Endothelial cell (in vitro differentiated cells): ENCODE data around the gene OS9. TPM values are rescaled to one million over a fixed set of nuclear protein-coding genes. Genes with fewer than 3 reads are reported as not detected.
"Not testable (repeated sequence)": the region's sequence is repeated elsewhere in the genome, so short reads cannot be mapped to it uniquely, and the experiment has no call there.

ENCODE experiments used
- DNase-seq: peaks from one replicate; pipeline ENCODE4 v3.0.0; 2021; ENCODE audit warnings: low spot score
- H3K27ac Mint-ChIP-seq: one replicate; pipeline ENCODE4 v1.8.0; 2021; ENCODE audit warnings: mixed read lengths, inconsistent platforms; ENCODE audit not compliant: unreplicated experiment
- H3K27me3 Mint-ChIP-seq: one replicate; pipeline ENCODE4 v1.8.0; 2021; ENCODE audit warnings: mild to moderate bottlenecking, moderate library complexity, mixed read lengths, inconsistent platforms; ENCODE audit not compliant: unreplicated experiment
- H3K36me3 Mint-ChIP-seq: one replicate; pipeline ENCODE4 v1.8.0; 2021; ENCODE audit warnings: mild to moderate bottlenecking, low read depth, mixed read lengths, inconsistent platforms; ENCODE audit not compliant: unreplicated experiment
- H3K4me1 Mint-ChIP-seq: one replicate; pipeline ENCODE4 v1.8.0; 2021; ENCODE audit warnings: mild to moderate bottlenecking, mixed read lengths, inconsistent platforms; ENCODE audit not compliant: unreplicated experiment
- H3K4me3 Mint-ChIP-seq: one replicate; pipeline ENCODE4 v1.8.0; 2021; ENCODE audit warnings: mild to moderate bottlenecking, mixed read lengths, inconsistent platforms; ENCODE audit not compliant: unreplicated experiment
- H3K9me3 Mint-ChIP-seq: one replicate; pipeline ENCODE4 v1.8.0; 2021; ENCODE audit warnings: mixed read lengths, inconsistent platforms; ENCODE audit not compliant: unreplicated experiment
- total RNA-seq: library from RNA; stranded (reverse); fragmentation: NEBNext Ultra II Directional; extraction: Animal tissue kit (Norgen Biotek cat#: 25700); gene quantifications from one replicate; pipeline ENCODE4 v1.2.1, GENCODE V29; 2021; ENCODE audit not compliant: unreplicated experiment
- TF ChIP-seq, protein P1 (sequence below): fragments of 200-600 bp; sonication (generic); IDR thresholded peaks from one replicate; pipeline ENCODE4 v1.5.0; 2021; ENCODE audit warnings: antibody characterized with exemption; ENCODE audit not compliant: unreplicated experiment

The OS9 gene
- total RNA-seq, 1 donor from 2014 or later, result 220 TPM

DNA sequence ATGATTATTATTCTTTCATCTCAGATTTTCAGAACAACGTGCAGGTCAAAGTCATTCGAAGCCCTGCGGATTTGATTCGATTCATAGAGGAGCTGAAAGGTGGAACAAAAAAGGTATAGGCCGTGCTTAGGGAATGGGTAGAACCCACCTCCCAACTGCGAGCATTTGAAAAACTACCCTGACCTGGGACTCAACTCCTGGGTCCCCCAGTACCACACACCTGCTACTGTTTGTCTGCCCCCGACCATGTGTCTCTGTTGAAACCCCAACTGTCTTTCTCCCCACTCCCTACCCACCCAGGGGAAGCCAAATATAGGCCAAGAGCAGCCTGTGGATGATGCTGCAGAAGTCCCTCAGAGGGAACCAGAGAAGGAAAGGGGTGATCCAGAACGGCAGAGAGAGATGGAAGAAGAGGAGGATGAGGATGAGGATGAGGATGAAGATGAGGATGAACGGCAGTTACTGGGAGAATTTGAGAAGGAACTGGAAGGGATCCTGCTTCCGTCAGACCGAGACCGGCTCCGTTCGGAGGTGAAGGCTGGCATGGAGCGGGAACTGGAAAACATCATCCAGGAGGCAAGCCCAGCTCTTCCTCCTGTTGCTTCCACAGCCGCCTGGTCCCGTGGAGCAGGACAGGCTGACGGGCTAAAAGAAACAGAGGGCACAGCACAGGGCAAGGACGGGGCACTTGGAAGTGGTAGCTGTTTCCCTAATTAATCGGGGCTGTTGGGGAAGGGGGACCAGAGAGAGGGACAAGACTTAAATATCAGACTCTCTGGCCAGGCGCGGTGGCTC lies 24.1 kb downstream of the OS9 start:
- no peak overlapping the region for H3K27ac Mint-ChIP-seq
- no peaks in the 10 kb centered on the region for H3K9me3 Mint-ChIP-seq
- H3K4me1 Mint-ChIP-seq, result peaks cover 15% of the 10 kb centered on the region
- no peak for DNase-seq
- TF ChIP-seq, protein P1, sequence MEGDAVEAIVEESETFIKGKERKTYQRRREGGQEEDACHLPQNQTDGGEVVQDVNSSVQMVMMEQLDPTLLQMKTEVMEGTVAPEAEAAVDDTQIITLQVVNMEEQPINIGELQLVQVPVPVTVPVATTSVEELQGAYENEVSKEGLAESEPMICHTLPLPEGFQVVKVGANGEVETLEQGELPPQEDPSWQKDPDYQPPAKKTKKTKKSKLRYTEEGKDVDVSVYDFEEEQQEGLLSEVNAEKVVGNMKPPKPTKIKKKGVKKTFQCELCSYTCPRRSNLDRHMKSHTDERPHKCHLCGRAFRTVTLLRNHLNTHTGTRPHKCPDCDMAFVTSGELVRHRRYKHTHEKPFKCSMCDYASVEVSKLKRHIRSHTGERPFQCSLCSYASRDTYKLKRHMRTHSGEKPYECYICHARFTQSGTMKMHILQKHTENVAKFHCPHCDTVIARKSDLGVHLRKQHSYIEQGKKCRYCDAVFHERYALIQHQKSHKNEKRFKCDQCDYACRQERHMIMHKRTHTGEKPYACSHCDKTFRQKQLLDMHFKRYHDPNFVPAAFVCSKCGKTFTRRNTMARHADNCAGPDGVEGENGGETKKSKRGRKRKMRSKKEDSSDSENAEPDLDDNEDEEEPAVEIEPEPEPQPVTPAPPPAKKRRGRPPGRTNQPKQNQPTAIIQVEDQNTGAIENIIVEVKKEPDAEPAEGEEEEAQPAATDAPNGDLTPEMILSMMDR, result no peak
- peaks cover 9% of the 10 kb centered on the region for H3K27me3 Mint-ChIP-seq
- peaks cover 42% of the 10 kb centered on the region for H3K36me3 Mint-ChIP-seq
- H3K4me3 Mint-ChIP-seq, result peak overlapping the region; percentile 85

GRCh38 chr12:57718641-57719528 lies 25.0 kb downstream of the OS9 start:
- peaks cover 15% of the 10 kb centered on the region for H3K4me1 Mint-ChIP-seq
- DNase-seq, result no peak
- peaks cover 9% of the 10 kb centered on the region for H3K27me3 Mint-ChIP-seq
- TF ChIP-seq, protein P1, result no peak
- no peak overlapping the region for H3K4me3 Mint-ChIP-seq
- no peaks in the 10 kb centered on the region for H3K9me3 Mint-ChIP-seq
- H3K27ac Mint-ChIP-seq, result no peak overlapping the region
- peaks cover 42% of the 10 kb centered on the region for H3K36me3 Mint-ChIP-seq

DNA sequence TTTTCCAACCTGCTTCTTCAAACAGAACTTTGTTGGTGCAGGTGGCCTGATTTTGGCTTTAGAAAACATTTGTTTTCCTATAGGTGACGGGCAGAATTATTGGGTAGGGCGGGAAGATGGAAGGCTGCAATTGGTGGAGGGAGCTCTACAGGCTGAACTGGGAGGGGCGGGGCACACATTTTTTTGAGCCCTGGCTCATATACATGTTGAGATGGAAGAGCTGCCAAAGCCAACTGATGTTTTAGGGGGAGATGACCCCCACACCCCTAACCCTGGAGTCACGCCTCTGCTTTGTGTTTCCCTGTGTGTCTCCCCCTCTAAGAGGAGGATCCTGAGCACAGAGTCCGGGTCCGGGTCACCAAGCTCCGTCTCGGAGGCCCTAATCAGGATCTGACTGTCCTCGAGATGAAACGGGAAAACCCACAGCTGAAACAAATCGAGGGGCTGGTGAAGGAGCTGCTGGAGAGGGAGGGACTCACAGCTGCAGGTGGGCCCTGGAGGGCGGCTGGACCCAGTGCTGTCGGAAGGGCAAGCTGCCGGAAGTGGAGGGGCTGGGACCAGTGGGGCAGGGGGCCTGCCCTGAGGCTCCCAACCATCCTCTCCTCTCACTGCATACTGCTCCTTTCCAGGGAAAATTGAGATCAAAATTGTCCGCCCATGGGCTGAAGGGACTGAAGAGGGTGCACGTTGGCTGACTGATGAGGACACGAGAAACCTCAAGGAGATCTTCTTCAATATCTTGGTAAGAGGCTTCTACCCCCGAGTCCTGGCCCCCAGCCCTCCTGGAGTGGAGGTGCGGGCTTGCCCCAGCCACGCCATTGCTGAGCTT lies 26.1 kb downstream of the OS9 start:
- Mint-ChIP-seq H3K9me3 (no peaks in the 10 kb centered on the region), H3K4me1 (peaks cover 19% of the 10 kb centered on the region), H3K27ac (peak overlapping the region; percentile 8), H3K36me3 (peaks cover 45% of the 10 kb centered on the region), H3K27me3 (peaks cover 14% of the 10 kb centered on the region), H3K4me3 (peak overlapping the region; percentile 66)
- no peak for DNase-seq
- TF ChIP-seq, protein P1, result no peak

- no peak overlapping the region for H3K27ac Mint-ChIP-seq
- H3K36me3 Mint-ChIP-seq, result peaks cover 42% of the 10 kb centered on the region
- no peak overlapping the region for H3K4me3 Mint-ChIP-seq
Measured at GRCh38 chr12:57720606-57721595, 27.0 kb downstream of the OS9 start.

GRCh38 chr12:57721846-57722608 lies 28.1 kb downstream of the OS9 start:
- Mint-ChIP-seq H3K27me3 (peaks cover 16% of the 10 kb centered on the region), H3K4me1 (peaks cover 22% of the 10 kb centered on the region), H3K36me3 (peaks cover 41% of the 10 kb centered on the region), H3K4me3 (peak overlapping the region; percentile 4)
- DNase-seq, H3K9me3 Mint-ChIP-seq, H3K27ac Mint-ChIP-seq: not testable (repeated sequence)

More at GRCh38 chr12:57720606-57721595, 27.0 kb downstream of the OS9 start:
- TF ChIP-seq, protein P1, result no peak
- Mint-ChIP-seq H3K27me3 (peaks cover 16% of the 10 kb centered on the region), H3K9me3 (no peaks in the 10 kb centered on the region), H3K4me1 (peaks cover 19% of the 10 kb centered on the region)
- no peak for DNase-seq
